HG03439 (cell line): ENCODE results near the gene NPSR1.

ENCODE experiments used
- ATAC-seq: cut with Tn5 transposase; IDR thresholded peaks from one replicate; pipeline ENCODE4 v1.9.1; 2021; ENCODE audit warnings: mild to moderate bottlenecking, moderate library complexity; ENCODE audit not compliant: unreplicated experiment

The NPSR1 gene

DNA sequence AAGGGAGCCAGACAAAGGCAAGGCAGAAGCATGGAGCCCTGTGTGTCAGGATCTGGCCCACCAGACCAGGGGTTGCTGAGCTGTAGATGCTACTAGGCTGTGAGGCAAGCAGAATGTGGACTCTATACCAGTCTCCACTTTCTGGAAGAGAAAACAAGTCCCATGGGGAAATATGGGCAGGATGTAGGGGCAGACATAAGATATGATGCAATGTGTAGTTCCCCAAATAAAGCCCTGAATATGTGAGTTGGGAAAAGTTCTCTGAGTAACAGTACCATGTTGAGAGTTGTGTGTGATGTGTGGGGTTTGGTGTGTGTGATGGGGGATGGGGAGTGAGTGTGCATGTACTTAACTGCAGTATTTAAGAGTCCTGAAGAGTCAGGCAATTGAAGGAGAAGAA lies 62.3 kb downstream of the NPSR1 start:
- ATAC-seq: no peak

DNA sequence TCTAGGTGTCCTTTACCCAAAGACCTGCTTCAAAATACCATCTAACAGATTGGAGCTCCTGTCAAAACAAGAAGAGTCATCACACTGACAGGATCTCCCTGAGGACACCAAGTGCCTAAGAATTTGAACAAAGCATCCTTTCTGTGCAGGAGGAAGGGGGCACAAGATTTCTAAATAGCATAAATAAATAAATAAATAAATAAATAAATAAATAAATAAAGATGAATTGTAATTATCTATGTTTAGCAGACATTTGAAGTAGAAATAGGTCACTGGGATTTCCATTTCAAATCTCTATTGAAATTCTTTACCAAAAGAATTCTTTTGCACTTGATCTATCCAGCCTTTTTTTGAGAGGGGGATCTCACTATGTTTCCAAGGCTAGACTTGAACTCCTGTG lies 65.3 kb downstream of the NPSR1 start:
- ATAC-seq: no peak

DNA sequence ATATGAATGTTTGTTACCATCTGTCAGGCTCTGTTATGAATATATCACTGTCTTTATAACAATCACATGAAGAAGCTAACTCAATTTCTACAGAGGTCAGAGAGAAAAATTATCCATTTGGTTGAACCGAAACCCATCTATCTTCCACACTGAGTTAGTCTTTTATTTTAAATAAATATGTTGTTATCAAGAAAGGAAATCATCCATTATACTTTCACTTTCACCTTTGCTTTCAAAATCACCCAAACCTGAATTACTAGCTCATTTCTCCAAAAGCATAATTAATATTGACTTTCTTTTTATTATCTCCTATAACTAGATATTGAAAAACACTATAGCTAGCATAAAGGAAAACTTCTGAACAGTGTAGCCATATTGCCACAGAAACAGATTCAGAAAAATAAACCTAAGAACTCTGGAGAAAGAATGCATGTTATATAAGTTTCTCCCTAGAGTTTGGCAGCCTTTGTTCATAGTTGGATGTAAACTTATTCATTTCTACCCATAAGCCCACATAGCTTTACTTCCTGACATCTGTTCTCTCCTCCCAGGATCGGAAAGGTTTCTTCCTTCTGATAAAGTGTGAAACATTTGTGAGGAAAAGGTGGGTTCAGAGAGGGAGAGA lies 66.0 kb downstream of the NPSR1 start:
- ATAC-seq: no peak

DNA sequence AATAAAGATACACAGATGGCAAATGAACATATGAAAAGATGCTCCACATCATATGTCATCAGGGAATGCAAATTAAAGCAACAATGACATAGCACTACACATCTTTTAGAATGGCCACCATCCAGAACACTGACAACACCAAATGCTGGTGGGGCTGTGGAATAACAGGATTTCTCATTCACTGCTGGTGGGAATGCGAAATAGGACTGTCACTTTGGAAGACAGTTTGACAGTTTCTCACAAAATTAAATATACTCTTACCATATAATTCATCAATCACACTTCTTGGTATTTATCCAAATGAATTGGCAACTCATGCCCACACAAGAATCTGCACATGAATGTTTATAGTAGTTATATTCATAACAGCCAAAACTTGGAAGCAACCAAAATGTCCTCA lies 68.2 kb downstream of the NPSR1 start:
- no peak for ATAC-seq

DNA sequence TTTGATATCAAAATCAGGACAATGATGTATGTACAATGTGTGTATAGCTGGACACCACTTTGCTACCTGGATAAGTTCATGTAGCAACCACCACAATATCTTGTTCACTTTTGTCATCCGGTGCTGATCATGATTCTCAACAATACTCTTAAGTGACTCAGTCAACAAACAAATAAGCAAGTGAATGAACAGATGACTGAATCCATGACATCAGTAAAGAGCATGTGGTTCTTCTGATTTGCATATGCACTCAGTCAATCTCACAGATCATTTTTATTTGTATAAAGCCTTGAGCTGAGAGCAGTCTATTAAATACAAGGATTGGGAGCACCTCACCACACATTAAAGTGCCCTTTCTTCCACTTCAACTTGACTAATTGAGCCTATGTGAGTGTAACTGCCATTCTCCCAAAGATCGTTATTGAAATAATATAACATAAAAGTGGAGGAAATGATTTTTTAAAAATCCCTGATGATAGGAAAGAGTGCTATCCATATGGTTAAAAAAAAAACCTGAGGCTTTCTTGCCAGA lies 69.5 kb downstream of the NPSR1 start:
- no peak for ATAC-seq

DNA sequence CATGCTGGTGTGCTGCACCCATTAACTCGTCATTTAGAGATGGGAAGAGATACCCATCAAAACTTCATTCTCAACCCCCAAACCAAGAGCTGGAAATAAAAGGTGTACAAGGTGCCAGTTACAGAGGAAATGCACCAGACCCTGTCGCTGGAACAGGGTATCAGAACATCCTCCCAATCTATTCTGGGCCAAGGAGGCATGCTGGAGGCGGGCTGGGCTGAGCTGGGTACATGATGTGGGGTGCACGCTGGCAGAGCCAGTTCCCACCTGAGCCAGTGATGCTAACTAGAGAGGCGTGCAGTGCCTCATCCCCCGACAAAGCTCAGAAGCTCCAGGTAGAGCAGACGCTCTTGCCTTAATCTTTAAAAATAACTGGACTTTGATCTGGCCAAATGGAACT lies 70.1 kb downstream of the NPSR1 start:
- no peak for ATAC-seq

DNA sequence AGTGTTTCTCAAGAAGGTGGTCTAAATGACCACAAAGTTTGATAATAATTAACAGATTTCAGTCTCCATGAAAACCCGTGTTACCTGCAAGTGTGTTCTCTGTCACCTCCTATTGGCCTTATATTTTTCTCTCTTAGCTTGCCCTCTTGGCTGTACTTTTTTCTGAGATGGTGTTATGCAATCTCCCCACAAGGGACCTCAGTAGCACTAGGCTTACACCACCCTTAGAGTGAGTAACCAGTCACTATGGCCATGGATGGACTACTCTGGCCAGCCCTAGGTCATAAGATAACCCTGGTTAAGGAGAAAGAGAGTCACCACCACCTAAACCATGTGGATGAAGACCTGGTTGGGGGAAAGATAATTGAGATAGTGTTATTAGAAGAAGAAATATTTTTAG lies 76.8 kb downstream of the NPSR1 start:
- no peak for ATAC-seq

DNA sequence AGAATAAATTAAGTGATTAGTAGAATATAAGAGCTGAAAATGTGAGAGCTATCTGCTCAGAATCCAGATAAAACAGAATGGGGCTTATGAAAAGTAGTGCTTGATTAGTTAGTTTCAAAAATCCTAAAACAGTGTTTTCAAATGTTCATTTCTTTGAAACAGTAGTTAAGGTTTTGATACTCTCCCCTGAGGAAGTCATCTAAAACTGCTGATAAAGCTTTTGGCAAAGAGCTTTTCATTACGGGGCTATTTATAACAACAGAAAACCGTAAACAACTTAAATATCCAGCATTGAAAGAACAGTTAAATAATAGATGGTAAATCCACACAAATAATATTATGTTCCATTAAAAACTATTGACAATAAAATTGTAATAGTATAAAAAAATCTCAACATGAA lies 77.5 kb downstream of the NPSR1 start:
- no peak for ATAC-seq

DNA sequence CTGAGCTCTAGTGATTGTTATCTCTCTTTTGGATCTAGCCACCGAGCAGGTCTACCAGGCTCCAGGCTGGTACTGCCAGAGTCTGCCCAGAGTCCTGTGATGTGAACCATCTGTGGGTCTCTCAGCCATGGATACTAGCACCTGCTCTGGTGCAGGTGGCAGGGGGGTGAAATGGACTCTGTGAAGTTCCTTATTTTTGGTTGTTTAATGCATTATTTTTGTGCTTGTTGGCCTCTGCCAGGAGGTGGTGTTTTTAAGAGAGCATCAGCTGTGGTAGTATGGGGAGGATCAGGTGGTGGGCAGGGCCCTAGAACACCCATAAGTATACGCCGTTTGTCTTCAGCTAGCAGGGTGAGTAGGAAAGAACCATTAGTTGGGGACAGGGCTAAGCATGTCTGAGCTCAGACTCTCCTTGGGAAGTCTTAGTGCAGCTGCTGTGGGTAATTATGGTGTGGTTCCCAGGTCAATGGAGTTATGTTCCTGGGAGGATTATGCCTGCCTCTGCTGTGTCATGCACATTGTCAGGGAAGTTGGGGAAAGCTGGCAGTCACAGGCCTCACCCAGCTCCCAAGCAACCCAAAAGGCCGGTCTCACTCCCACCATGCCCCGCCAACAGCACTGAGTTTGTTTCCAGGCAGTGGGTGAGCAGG lies 81.8 kb downstream of the NPSR1 start:
- no peak for ATAC-seq

DNA sequence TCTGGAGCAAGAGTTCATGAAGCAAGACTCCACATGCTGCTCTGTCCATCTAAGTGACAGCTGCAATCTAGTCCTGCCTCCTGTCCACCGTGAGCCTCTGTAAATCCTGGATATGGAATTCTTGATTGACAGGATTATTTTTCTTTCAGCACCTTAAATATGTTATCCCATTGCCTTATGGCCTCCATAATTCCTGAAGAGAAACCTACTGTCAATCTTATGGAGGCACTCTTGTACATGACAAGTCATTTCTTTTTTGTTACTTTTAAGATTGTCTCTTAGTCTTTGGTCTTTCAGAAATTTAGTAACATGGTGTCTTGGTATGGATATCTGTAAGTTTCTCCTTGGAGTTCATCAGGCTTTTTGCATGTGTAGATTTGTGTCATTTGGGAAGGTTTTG lies 82.8 kb downstream of the NPSR1 start:
- no peak for ATAC-seq

DNA sequence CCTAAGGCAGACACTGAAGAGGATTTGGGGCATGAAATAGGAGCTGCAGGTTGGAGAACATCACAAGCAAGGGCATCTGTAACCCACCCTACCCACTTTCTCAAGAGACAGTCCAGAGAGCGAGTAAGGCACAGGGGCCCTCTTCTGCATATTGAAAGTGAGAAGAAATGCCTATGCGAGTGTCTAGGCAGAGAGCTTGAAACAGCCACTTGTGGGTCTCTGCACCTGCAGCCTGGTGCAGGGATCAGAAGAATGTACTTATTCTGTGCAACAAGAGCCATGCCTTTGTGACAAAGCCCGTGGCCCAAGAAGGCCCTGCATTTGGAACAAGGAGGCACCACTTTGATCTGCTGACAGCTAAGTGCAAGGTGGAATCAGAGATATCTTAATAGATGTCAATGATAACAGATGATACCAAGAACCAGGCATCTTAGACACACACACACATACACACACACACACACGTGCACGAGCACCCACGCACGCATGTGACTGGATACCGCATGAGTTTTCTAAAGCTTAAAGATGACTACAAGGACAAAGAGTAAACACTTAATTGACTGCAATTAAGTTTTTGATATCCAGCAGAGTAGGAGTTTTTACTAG lies 89.3 kb downstream of the NPSR1 start:
- no peak for ATAC-seq

DNA sequence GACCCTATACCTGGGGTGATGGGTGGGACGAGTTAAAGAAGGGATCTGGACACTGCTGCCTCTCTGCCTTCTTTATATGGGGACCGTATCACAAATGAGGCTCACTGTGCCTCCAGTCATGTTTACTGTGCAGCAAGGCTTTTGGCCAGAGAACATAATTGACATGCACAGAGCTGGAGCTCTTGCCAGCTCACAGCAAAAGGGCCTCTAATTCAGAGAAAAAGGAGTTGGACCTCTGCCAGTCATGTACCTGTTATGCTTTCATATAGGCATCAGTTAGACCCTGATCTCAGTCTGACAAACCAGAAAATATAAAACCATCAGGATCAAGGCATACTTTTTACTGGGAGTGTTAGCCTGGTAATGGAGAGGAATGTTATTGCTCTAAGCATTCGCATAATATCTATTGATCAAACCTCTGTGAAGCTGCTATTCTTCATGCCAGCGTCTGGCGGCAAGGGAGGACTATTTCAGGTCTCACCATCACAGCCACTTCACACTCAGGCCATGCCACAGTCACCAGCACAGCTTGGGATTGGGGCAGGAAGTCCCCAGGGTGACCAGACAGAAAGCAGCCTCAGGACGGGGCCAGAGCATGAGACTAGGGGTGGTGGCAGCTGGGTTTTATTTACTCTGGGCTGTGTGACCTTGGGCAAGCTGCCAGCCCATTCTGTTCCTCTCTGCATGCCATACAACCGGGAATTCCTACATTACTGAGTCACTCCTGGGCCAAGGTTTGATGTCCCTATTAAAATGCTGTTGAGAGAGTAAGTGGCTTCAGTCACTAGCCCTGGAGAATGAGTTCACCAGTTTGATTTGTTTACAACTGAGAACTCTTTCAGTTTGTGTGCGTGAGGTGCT lies 90.1 kb downstream of the NPSR1 start:
- no peak for ATAC-seq

DNA sequence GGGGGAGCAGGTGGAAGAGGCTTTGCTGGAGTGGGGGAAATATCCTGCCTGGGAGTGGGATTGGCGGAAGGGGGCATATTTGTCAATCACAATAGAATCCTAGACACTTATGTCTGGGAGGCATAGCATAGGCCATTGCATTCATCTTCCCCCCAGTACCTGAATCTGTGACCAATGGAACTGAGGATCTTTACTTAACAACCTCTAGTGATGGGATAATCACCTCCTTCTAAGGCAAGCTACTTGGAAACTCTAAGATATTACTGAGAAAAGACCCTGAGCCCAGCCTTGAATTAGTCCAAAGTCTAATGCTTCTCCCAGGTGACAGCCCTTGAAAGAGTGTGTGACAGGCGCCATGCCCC lies 90.7 kb downstream of the NPSR1 start:
- ATAC-seq: no peak

DNA sequence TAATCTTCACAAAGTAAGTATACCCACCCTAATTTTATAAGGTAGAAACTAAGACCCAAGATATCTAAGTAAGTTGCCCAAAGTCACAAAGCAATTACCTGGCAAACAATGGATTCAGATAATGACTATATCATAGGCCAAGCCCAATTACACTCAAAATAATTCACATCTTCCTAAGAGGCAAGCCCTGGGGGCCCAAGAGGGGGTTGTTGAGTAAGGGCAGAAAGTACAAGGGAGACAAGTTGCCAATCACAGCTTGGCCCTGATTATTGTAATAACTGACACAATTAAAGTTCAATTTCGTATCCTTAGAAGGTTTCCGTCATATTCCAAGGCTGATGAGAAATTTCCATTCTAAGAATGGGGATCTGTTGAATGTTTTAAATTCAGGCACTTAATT lies 91.4 kb downstream of the NPSR1 start:
- ATAC-seq: no peak

DNA sequence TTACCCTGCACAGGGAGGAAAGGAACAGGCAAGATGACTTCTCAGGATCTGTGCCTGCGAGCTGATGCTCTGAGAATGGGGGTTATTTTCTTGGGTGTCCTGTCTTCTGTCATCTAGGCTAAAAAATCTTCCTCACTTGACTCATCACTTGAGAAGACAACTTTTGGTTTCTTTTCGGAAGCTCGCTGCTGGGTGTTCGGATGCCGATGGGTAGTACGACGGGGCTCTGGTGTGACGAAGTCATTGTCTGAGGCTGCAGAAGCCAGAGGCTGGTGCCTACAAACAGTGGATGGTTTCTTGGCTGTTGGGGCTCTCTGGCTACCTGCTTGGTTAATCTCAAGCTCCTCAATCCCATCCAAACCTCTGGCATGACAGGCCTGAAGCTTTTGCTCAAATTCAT lies 92.2 kb downstream of the NPSR1 start:
- no peak for ATAC-seq

DNA sequence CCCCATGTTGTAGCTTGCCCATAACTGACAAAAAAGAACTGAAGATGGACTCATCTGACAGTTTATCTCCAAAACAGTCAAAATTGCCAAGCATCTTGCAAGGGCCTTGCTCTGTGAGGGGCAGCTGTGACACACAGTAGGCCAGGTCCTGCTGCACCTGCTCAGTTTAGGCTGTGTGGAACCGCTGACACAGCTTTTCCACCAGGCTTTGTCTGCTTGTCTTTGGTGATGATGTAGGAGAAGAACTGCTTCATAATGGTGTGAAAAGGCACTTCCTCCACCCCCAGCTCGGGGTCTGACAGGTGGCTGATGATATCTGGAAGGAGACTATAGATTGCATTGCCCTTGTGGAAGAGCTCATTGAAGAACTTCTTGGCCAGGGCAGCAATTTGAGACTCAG lies 92.6 kb downstream of the NPSR1 start:
- no peak for ATAC-seq

DNA sequence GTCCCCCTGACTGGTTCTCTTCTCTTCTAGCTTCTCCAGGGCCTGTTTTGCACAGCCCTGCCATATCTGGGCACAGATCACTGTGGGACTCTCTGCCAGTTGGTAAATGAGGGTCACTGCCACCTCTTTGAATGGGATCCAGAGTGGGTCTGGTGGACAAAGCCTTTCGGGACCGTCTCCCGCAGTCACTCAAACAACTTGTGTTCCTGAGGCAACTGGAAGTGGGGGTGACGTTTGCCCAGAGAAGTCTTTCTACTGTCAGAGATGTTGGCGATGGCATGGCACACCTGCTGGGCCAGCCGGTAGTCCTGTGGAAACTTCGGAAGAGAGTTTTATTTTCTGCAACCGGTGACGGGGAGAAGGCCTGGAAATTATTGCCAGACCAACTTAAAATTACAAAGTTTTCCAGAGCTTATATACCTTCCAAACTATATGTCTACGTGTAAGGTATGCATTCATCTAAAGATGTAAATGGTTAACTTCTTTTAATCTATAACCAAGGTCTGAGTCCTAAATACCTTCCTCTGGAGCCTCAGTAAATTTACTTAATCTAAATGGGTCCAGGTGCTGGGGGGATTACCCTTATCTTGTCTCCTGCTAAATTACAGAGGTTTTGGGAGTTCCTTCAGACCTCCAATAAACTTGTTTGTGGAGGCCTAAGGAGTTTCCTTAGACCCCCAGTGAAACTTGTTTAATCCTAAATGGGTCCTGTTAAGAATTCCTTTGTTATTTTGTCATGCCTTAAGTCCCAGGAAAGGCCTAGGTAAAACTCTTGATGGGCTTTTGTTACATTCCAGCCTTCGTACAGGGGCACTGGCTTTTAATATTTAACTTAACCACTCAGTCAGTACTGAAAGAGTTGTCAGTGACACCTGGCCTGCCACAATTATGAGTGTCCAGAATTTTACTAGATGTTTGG lies 94.0 kb downstream of the NPSR1 start:
- ATAC-seq: no peak

DNA sequence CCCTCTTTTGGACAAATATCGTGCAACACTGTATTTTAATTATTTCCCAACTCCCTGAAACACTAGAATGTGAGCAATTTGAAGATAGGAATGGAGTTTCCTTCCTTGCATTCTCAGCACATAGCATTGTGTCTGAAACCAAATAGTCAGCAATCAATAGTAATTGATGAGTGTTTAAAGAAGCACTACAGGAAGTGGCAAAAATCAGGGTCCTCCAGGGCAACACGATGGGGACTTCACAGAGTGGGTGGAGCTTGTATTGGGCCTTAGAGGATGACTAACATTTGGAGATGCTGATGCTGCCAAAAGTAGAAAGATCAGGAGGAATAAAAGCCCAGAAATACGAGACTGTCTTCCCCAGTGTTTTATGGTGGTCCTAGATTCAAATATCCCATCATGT lies 94.9 kb downstream of the NPSR1 start:
- ATAC-seq: no peak

DNA sequence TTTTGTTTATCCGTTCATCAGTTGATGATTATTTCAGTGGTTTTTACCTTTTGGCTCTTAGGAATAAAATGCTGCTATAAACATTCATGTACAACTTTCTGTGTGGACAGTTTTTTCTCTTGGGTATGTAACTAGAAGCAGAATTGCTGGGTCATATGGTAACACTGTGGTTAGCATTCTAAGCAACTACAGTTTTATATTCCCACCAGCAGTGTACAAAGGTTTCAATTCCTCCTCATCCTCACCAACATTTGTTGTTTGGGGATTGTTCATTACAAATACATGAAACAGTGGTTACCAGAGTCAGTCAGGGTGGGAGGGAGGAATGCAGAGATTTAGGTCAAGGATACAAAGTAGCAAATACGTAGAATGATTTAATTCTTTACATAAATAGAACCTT lies 97.0 kb downstream of the NPSR1 start:
- ATAC-seq: no peak

DNA sequence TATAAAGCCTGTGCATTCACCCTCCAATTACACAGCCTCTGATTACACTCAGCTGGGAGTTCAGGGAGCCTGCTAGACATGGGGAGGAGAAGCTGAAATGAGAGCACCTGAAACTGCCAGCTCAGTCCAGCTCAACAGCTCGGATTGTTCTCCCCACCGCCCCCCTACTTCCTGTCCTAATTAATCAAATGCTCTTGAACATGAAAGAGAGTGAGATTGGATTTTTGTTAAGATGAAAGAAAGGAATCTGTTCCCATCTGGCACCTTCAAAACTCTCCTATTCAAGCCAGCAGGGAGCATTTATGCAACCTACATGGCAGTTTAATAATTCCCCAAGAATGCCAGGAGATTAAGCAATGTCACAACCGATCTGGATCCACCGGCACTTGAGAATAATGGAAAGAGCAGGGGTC lies 98.0 kb downstream of the NPSR1 start:
- no peak for ATAC-seq

DNA sequence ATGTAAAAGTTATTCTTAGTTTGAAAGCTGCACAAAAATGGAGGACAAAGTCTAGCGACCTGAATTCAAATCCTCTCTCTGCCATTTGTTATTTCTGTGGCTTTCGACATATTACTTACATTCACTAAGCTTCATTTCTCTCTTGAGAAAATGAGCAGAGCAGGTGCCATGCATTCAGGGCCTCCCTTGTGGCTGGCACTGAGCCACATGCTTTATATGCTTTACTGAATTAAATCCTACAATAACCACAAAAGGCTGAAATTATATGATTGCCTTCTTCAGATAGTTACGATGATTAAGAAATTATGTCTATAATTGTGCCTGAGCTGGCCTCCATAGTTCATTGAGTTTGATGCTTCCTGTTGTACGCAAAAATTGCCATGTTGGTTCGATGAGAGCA lies 98.7 kb downstream of the NPSR1 start:
- ATAC-seq: no peak
